ENCODE results near the gene NEO1.

GRCh38 chr15:73320619-73321180 is 268.4 kb downstream of the NEO1 start:
- TF ChIP-seq POLR2AphosphoS5 (IDR thresholded peaks at IDR 0.05; ENCODE audit: low read depth, low read length) (no peak), REST (IDR thresholded peaks at IDR 0.05; ENCODE audit: insufficient read depth in 1 of 2, low read depth in 2 of 2, low read length in 2 of 2) (no peak)

Measured in PFSK-1 (cell line).